Measurements from ENCODE around the gene GLS2.
A peak's percentile ranks its signal among the peaks of the same experiment; 100 is the strongest.
"Not testable (repeated sequence)": the region's sequence is repeated elsewhere in the genome, so short reads cannot be mapped to it uniquely, and the experiment has no call there.

GLS2 gene

GRCh38 chr12:56448860-56449621 lies 38.9 kb downstream of the GLS2 start, which contains the start of gene TIMELESS:
Gene TIMELESS (minus strand): TSS chr12:56449426. CDS start chr12:56434170, 15,256 bp downstream.
- peak within 1 kb of the TSS; percentile 91 for H3K27ac ChIP-seq (ENCODE audit: low read depth, low read length)
- peak within 1 kb of the TSS; percentile 89 for H3K4me3 ChIP-seq (ENCODE audit: insufficient read depth, low read length, poor library complexity, severe bottlenecking)
- H2AFZ ChIP-seq (ENCODE audit: low read depth, low read length, severe bottlenecking) = peak within 1 kb of the TSS; percentile 49
- H4K20me1 ChIP-seq (ENCODE audit: low read depth, low read length) = no peaks in the 10 kb centered on the region
- TF ChIP-seq CTCF (IDR thresholded peaks at IDR 0.05; ENCODE audit: insufficient read depth, low read length, poor library complexity, severe bottlenecking) (no peak), EZH2phosphoT487 (conservative IDR thresholded peaks at IDR 0.05; ENCODE audit: low read length) (no peak)
- H3K36me3 ChIP-seq (ENCODE audit: low read length) = no peaks in the 10 kb centered on the region
- peak within 1 kb of the TSS; percentile 92 for H3K4me2 ChIP-seq (ENCODE audit: low read depth, low read length, poor library complexity, severe bottlenecking)
- no peaks in the 10 kb centered on the region for H3K27me3 ChIP-seq (ENCODE audit: low read length)
- peak within 1 kb of the TSS; percentile 94 for H3K9ac ChIP-seq (ENCODE audit: low read length)
- H3K79me2 ChIP-seq (ENCODE audit: insufficient read depth, low read length) = peaks cover 44% of the 10 kb centered on the region
- H3K9me2 ChIP-seq (replicated peaks; ENCODE audit: insufficient read depth, low read length) = no peaks in the 10 kb centered on the region
- H3K9me3 ChIP-seq (ENCODE audit: insufficient read depth, low read length) = no peaks in the 10 kb centered on the region
- H3F3A ChIP-seq (ENCODE audit: insufficient read depth) = peaks cover 18% of the 10 kb centered on the region; the same call in 1 of the 2 replicates

- not testable (repeated sequence) for H3K4me2 ChIP-seq (ENCODE audit: low read depth, low read length, poor library complexity, severe bottlenecking); H3K9ac ChIP-seq (ENCODE audit: low read length); H3K4me3 ChIP-seq (ENCODE audit: insufficient read depth, low read length, poor library complexity, severe bottlenecking); H2AFZ ChIP-seq (ENCODE audit: low read depth, low read length, severe bottlenecking); H3K36me3 ChIP-seq (ENCODE audit: low read length); H3K27me3 ChIP-seq (ENCODE audit: low read length); H3K27ac ChIP-seq (ENCODE audit: low read depth, low read length); H3K9me2 ChIP-seq (replicated peaks; ENCODE audit: insufficient read depth, low read length); H3K9me3 ChIP-seq (ENCODE audit: insufficient read depth, low read length); H4K20me1 ChIP-seq (ENCODE audit: low read depth, low read length)
- Histone ChIP-seq H3F3A (ENCODE audit: insufficient read depth) (peaks cover 11% of the 10 kb centered on the region; the same call in 1 of the 2 replicates), H3K79me2 (ENCODE audit: insufficient read depth, low read length) (peaks cover 95% of the 10 kb centered on the region)
Observed at GRCh38 chr12:56443208-56443607, 44.8 kb downstream of the GLS2 start.

GRCh38 chr12:56437430-56438176 lies 50.4 kb downstream of the GLS2 start:
- Histone ChIP-seq H3K9ac (ENCODE audit: low read length) (peak overlapping the region; percentile 16; the same call in 1 of the 2 replicates), H3K9me2 (replicated peaks; ENCODE audit: insufficient read depth, low read length) (no peaks in the 10 kb centered on the region), H3K36me3 (ENCODE audit: low read length) (no peaks in the 10 kb centered on the region), H3K79me2 (ENCODE audit: insufficient read depth, low read length) (peaks cover 88% of the 10 kb centered on the region), H3K27me3 (ENCODE audit: low read length) (no peaks in the 10 kb centered on the region), H3K4me2 (ENCODE audit: low read depth, low read length, poor library complexity, severe bottlenecking) (peak overlapping the region; percentile 49), H3F3A (ENCODE audit: insufficient read depth) (no peaks in the 10 kb centered on the region; the same call in 1 of the 2 replicates), H4K20me1 (ENCODE audit: low read depth, low read length) (no peaks in the 10 kb centered on the region), H3K9me3 (ENCODE audit: insufficient read depth, low read length) (no peaks in the 10 kb centered on the region), H3K27ac (ENCODE audit: low read depth, low read length) (peak overlapping the region; percentile 28), H2AFZ (ENCODE audit: low read depth, low read length, severe bottlenecking) (no peak overlapping the region), H3K4me3 (ENCODE audit: insufficient read depth, low read length, poor library complexity, severe bottlenecking) (no peak overlapping the region)
- no peak for TF ChIP-seq CTCF (IDR thresholded peaks at IDR 0.05; ENCODE audit: insufficient read depth, low read length, poor library complexity, severe bottlenecking)
- TF ChIP-seq EZH2phosphoT487 (conservative IDR thresholded peaks at IDR 0.05; ENCODE audit: low read length) = no peak
